NCI-H2227 (cell line): ENCODE results near the gene OMA1.
"Not testable (repeated sequence)": the region's sequence is repeated elsewhere in the genome, so short reads cannot be mapped to it uniquely, and the experiment has no call there.

Source experiments
- DNase-seq: peaks from one replicate; lab custom pipeline; 2025; ENCODE audit not compliant: unreplicated experiment; lab: John Stamatoyannopoulos, UW

The OMA1 gene

DNA sequence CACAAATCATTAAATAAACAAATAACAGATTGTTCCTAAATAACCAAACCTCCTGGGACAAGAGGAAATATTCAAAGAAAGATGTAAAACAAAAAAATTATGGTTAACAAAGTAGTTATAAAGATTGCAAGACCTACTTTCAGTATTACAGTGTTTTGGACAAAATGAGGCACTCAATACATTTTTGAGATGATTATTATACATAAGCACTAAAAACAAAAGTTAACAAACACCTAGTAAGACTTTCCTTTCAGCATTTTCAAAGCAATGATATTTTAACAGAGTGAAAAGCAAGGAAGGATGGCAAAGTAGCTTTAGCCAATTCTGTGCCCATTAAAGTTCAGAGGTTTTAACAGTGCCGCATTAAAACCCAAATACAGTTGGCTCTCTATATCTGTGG, 17.2 kb downstream of the OMA1 start:
- no peak for DNase-seq

DNA sequence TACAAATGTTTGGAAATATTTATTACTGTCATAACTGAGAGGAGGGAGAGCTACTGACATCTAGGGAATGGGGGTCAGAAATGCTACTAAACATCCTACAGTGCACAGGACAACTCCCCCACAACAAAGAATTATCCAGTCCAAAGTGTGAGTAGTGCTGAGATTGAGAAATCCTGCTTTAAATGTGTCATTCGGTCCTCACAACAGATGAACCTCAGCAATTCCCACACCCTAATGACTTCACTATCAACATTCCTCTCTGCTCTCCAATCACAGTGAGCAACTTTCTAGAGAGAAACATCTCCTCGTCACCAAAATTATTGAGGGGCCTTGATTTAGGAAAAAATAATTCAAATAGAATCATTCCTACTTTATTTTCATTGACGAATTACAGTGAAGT, 18.0 kb downstream of the OMA1 start:
- no peak for DNase-seq

DNA sequence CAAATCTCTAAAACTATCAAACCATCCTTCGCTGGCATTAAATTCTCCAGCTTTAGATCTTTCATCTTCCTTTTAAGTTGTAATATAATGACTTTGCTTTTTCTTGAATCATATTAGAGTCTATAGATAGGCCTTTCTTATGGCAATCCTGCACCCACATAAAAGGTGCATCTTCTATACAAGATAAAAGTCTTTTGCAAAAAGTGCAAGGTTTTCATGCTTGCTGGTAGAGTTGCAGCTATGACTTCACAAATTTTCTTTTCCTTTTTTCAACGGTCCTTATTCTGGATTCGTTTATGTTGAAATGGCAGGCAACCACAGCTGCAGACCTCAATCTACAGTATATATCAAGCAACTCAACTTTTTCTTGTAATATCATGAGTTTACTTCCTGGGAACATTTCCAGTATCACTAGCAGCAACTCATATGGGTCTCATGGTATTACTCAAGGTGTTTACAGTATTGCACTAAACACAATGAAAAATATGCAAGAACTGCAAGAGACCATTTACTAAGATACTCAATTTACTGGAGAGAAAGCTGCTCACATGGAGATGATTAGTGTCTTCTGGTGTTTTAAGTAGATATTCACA, 22.1 kb downstream of the OMA1 start:
- no peak for DNase-seq

- DNase-seq: peak; percentile 80
Measured at GRCh38 chr1:58515794-58516401, 30.6 kb downstream of the OMA1 start.

- no peak for DNase-seq
Measured at GRCh38 chr1:58513956-58514355, 32.6 kb downstream of the OMA1 start.

DNA sequence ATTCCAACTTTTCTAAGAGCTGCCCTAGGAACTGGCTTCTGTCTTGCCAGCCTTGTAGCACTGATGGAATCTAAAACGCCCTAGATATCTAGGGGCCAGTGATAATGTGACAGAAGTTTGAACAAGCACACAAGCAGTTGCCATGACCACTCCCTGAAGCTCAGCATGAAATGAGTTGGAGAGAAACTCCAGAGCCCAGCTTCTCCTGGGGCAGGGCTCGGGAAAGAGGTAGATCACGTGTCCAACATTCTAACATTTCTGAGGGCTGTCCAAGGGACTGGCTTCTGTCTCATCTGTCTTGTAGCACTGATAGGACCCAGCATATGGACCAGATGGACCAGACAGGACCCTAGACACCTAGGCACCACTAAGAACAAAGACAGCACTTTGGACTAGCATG, 37.9 kb downstream of the OMA1 start:
- DNase-seq: no peak

DNA sequence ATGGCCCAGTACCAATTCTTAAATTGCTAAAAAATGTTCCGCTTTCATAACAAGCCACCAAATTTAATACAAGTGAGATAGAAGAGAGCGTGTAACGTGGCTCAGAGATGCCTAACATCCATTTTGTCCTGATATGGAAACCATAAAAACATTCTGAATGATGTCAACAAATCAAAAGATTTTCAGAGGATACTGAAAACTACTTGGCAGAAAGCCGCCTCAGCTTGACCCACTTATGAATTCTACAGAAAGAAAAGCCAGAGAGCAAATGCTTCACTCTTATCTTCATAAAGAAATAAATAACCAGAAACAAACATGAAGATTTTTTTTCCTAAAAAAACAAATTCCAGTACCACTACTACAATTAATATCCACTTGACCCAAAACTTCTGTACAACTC, 41.2 kb downstream of the OMA1 start:
- no peak for DNase-seq

DNA sequence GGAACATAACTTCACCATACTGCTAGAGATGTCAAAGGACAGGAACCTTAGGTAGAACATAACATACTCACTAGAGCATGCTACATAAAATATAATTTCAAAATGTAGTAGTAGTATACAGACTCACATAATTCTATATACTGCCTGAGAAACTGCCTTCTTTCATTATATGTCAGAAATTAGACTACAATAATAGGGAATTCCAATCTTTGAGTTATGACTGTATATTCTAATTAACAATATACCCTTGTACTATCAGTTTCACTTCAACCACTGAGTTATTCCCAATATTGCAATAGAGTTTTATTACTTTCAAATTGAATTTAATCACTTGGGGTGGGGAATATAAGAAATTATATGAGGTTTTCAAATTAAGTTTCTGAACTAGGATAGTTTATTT, 44.0 kb downstream of the OMA1 start:
- no peak for DNase-seq

- DNase-seq: peak; percentile 60
Measured at GRCh38 chr1:58500043-58500442, 46.5 kb downstream of the OMA1 start.

DNA sequence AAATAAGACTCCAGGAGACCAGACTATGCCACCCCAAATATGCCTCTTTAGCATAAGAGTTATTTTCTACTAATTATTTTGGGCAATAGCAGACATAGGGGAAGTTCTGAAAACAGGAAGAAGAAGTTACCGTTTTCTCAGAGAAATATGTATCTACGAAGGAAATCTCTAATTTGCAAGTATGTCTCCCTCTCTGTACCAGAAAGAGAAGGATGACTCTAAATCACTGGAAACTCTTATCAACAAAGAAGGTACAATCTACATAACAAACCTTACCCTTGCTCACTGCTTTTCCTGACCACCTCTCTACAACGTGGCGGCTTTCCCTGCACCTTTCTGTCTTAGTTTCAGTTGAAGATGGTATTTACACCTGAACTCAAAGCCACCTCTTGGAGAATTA, 49.0 kb downstream of the OMA1 start:
- no peak for DNase-seq

- DNase-seq: no peak
Measured at GRCh38 chr1:58496042-58496441, 50.5 kb downstream of the OMA1 start.

- DNase-seq: not testable (repeated sequence)
Measured at GRCh38 chr1:58488914-58489313, 57.6 kb downstream of the OMA1 start.

DNA sequence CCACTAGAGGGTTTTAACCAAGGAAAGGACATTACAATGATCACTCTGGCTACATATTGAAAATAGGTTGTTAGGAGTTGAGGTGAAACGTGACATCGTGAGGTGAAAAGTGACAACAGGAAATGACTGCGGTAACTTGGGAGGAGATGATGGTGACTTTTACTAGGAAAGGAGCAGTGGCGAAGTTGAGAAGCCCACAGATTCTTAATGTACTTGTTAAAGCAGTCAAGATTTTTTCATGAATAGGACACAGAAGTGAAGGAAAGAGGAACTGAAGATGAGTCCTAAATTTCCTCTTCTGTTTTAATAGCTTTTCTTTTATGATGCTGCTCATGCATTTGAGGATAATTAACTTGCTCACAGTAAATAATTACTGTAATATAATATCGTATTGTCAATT, 59.5 kb downstream of the OMA1 start:
- DNase-seq: no peak

- DNase-seq: no peak
Measured at GRCh38 chr1:58481962-58482361, 64.6 kb downstream of the OMA1 start.

GRCh38 chr1:58480191-58480590, 66.3 kb downstream of the OMA1 start:
- DNase-seq: no peak

DNA sequence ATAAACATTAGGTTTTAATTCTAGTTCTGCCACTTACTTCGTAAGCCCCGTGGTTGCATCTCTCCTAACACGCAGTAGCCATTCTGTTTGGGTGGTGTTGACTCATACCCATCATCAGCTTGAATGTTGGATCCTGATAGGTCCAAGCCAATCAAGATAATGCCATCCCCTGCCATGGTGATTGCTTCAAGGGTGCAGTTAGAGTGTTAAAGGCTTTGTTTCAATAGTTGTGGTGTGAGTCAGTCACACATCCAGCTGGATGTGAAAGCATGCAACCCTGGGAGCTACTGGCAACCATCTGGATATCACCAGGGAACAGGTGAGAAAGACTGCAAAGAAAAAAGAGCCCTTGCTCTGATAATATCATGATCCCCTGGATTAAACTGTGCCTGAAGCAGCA, 69.1 kb downstream of the OMA1 start:
- no peak for DNase-seq

GRCh38 chr1:58476179-58476578, 70.3 kb downstream of the OMA1 start:
- DNase-seq: no peak

GRCh38 chr1:58469476-58469875, 77.0 kb downstream of the OMA1 start:
- DNase-seq: peak; percentile 6

- DNase-seq: no peak
Measured at GRCh38 chr1:58469016-58469415, 77.5 kb downstream of the OMA1 start.

GRCh38 chr1:58468612-58469011, 77.9 kb downstream of the OMA1 start:
- no peak for DNase-seq

DNA sequence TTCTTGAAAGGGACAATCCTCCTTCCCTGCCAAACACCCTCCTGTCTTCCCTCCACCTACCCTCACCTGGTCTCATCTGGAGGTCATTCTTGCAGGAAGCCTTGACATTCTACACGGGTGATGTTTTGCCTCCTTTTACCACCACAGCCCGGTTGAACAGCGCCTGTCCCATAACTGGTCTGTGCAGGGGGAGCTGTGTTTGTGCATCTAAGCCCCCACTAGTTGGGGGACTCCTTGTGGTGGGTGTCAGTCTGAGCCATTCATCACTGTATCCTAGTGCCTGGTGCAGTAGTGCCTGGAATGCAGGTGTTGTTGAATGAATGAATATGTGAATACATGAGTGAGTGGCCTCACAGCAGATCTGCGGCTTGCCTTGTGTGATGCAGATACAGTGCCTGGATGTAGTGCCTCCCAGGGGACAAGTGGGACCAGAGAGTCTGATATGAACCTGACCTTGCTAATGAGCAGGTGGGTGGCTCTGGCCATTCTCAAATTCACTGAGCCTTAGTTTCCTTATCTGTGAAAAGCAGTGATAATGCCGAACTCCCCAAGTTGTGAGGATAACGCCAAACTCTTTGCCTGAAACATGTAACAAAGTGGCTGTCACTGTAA, 79.8 kb downstream of the OMA1 start:
- no peak for DNase-seq

DNA sequence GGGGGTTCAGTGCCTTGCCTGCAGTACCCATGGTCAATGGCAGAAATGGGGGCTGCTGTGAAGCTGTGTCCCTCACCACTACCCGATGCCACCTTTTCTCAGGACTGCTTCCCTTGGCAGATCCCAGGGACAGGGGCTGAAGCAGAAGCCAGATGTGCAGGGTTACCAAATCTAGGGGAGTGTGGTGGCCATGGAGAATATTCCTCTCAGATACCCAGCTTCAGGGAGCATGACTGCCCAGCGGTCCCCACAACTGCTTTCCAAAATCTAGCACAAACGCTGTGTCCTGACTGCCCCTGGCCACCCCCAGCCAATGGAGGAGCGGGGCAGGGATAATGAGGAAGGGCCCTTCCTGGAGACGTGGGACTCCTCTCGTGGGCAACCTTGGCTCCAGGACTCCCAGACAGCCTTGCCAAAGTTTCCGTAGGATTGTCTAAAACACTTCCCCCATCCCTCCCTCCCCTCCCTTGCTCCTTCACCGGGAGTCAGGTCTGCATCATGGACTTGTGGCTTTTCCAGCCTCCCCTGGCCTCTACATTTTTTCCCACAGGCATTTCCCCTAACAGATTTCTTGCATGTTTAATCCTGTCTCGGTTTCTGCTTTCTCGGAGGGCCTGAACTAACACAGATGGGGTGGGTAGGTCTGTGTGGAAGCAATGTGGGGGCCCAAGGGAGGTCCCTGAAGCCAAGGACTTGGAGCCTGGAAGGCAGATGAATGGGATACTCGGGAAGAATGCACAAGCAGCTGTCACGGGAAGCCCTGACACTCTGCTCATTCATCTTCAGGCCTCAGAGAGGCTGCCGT, 80.5 kb downstream of the OMA1 start:
- DNase-seq: no peak
